HG03064 (cell line): ENCODE measurements around the gene DNAH17.

ENCODE experiments used
- ATAC-seq: cut with Tn5 transposase; IDR thresholded peaks from one replicate; pipeline ENCODE4 v1.9.1; 2021; ENCODE audit warnings: low read depth; ENCODE audit not compliant: unreplicated experiment

DNAH17 gene

GRCh38 chr17:78605429-78605828 is 28.2 kb upstream of the DNAH17 start:
- ATAC-seq, result no peak

- no peak for ATAC-seq
These were observed 25.1 kb upstream of the DNAH17 start for GRCh38 chr17:78602246-78602645.

- no peak for ATAC-seq
These were observed 24.5 kb upstream of the DNAH17 start for GRCh38 chr17:78601577-78602190.

- no peak for ATAC-seq
These were observed 23.1 kb upstream of the DNAH17 start for GRCh38 chr17:78600181-78600721.

- no peak for ATAC-seq
These were observed 22.2 kb upstream of the DNAH17 start for GRCh38 chr17:78599419-78599818.

- ATAC-seq, result no peak
These were observed 20.8 kb upstream of the DNAH17 start for GRCh38 chr17:78598013-78598471.

- ATAC-seq, result no peak
These were observed 19.9 kb upstream of the DNAH17 start for GRCh38 chr17:78596871-78597764.

- no peak for ATAC-seq
These were observed 18.1 kb upstream of the DNAH17 start for GRCh38 chr17:78595135-78595810.

- ATAC-seq, result no peak
These were observed 15.8 kb upstream of the DNAH17 start for GRCh38 chr17:78592991-78593329.

GRCh38 chr17:78591263-78591671 is 14.1 kb upstream of the DNAH17 start:
- ATAC-seq, result no peak

- ATAC-seq, result no peak
These were observed 12.7 kb upstream of the DNAH17 start for GRCh38 chr17:78589885-78590284.

- ATAC-seq, result no peak
These were observed 12.0 kb upstream of the DNAH17 start for GRCh38 chr17:78589031-78589675.

- ATAC-seq, result no peak
These were observed 11.2 kb upstream of the DNAH17 start for GRCh38 chr17:78588258-78589030.

GRCh38 chr17:78585006-78585630 is 7.9 kb upstream of the DNAH17 start:
- ATAC-seq, result no peak

GRCh38 chr17:78583091-78583490 is 5.9 kb upstream of the DNAH17 start:
- ATAC-seq, result no peak

- ATAC-seq, result no peak
These were observed 4.1 kb upstream of the DNAH17 start for GRCh38 chr17:78581304-78581703.

GRCh38 chr17:78580277-78580804 is 3.1 kb upstream of the DNAH17 start:
- no peak for ATAC-seq

- ATAC-seq, result no peak
These were observed 645 bp downstream of the DNAH17 start for GRCh38 chr17:78576389-78577112.

GRCh38 chr17:78575899-78576298 is 1.3 kb downstream of the DNAH17 start:
- no peak for ATAC-seq
